Dermis microvascular lymphatic vessel endothelial cell (primary cell): ENCODE measurements around the gene KRT78. TPM values are rescaled to one million over a fixed set of nuclear protein-coding genes. Genes with fewer than 3 reads are reported as not detected.
"Not testable (repeated sequence)": the region's sequence is repeated elsewhere in the genome, so short reads cannot be mapped to it uniquely, and the experiment has no call there.

ENCODE experiments used
- DNase-seq, 2 donors: peaks; one replicate each; pipeline versions ENCODE4 v3.0.0 to v3.0.0-alpha.2; 2010; ENCODE audit warnings: low read depth in 2 of 2
- total RNA-seq: library from RNA; depleted of rRNA; stranded (reverse); fragments of >200 nt; gene quantifications from 2 replicates; pipeline ENCODE4 v1.2.1, GENCODE V29; 2014

KRT78 gene, protein sequence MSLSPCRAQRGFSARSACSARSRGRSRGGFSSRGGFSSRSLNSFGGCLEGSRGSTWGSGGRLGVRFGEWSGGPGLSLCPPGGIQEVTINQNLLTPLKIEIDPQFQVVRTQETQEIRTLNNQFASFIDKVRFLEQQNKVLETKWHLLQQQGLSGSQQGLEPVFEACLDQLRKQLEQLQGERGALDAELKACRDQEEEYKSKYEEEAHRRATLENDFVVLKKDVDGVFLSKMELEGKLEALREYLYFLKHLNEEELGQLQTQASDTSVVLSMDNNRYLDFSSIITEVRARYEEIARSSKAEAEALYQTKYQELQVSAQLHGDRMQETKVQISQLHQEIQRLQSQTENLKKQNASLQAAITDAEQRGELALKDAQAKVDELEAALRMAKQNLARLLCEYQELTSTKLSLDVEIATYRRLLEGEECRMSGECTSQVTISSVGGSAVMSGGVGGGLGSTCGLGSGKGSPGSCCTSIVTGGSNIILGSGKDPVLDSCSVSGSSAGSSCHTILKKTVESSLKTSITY
- not detected in 2 replicates for total RNA-seq

DNA sequence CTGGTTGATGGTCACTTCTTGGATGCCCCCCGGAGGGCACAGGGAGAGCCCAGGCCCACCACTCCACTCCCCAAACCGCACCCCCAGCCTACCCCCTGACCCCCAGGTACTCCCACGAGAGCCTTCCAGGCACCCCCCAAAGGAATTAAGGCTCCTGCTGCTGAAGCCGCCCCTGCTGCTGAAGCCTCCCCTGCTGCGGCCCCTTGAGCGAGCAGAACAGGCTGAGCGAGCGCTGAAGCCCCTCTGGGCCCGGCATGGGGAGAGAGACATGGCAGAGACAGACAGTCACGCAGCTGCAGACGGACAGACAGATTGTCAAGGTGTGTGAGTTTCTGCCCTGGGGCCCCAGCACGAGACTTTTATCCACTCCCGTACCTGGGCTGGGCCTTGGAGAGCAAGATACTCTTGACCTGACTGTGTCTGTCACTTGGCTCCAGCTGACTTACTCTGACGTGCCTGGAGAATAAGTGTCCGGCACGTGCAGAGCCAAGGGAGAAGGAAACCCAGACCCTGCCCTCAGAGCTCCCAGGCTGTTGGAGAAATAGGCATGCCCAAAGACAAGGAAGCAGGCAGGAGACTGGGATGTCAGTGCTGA is at the start of gene KRT78:
KRT78 (minus strand) TSS at position 334 of the 595 bp plus-strand sequence; CDS start at position 270, 64 bp downstream.
- no peak for DNase-seq

- no peak for DNase-seq
Measured at GRCh38 chr12:52896190-52897100, 47.7 kb upstream of the KRT78 start.

- no peak for DNase-seq
Measured at GRCh38 chr12:52895726-52896189, 47.0 kb upstream of the KRT78 start.

DNA sequence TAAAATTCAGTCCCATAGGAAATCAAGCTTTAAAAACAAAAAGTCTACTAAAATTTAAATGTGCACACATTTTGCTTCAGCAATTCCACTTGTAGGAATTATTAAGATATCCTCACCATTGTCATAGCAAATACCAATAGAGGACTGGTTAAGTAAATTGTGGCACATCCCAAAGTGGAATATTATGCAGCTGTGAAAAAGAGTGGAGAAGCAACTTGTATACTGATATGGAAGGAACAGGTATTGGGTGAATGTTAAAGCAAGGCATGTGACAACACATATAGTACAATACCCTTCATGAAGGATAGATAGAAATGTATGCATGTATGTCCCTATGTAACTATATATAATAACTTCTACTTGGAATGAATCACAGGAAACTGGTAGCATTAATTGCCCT is 44.2 kb upstream of the KRT78 start:
- DNase-seq = no peak

DNA sequence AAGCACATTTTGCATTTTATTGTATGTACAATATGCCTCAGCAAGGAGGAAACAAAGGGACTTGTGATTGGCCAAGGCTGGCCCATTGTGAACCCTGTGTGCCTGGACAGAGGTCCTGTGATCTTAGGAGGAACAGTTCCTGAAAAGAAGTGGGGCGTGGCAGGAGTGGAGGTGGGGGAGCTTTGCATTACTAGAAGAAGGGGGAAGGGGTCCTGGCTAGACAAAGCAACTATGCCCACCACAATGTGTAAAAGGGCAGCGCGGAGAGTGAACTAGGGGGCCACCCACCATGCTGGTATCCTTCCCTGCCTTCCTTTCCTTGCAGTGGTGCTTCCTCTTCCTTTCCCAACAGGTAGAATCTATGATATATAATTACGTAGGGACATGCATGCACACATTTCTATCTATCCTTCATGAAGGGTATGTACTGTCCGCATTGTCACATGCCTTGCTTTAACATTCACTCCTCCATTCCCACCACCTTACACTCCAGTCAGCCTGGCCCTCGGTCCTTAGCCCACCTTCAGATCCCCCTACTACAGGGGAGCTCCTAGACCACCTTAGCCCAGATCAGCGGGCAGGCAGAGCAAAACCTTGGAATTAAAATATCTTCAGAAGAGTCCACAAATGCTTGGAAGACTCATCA is 43.5 kb upstream of the KRT78 start:
- DNase-seq = no peak

DNA sequence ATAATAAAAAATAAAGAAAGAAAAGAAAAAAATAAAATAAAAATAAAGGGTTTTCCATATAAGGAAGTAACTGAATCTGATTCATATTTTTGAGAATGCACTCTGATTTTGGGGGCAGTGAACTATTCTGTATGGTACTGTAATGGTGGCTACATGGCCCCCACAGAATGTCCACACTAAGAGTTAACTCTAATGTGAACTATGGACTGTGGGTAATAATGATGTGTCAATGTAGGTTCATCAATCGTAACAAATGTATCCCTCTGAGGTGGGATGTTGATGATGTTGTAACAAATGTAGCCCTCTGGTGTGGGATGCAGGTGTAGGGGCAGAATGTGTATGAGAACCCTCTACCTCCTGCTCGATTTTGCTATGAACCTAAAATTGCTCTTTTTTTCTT is 42.2 kb upstream of the KRT78 start:
- no peak for DNase-seq

- DNase-seq = no peak
Measured at GRCh38 chr12:52890417-52890816, 41.6 kb upstream of the KRT78 start.

DNA sequence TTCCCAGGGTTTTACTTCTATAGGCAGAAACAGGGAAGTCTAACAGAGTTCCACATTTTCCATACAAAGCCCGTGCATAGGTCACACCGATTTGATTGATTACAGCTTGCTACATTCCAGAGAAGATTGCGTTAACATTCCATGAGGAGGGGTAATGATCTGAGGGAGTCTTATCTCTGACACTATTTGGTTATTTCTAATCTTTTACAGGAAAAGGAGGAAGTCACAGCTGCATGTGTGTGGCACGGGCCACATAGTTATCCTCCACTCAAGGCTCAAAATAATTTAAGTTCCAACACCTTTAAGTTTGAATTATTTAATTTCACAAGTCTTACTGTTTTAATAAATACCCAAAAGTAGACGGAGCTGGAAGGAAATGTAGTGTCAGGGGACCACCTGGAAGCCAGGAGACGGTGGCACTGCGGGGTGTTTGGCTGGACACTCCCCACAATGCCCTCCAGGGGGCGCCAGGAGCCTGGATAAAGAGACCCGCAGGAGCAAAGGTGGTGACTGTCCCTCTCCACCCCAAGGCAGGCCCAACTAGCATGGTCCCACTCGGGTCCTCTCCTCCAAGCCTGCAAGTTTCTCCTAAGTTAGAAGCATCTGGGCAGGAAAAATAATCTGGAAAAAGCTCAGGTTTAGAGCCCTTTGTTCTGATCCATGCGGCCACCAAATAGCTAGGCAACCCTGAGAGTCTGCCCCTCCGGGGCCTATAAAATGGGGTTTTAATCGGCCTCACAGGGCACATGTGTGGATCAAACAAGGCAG is 35.9 kb upstream of the KRT78 start:
- DNase-seq = peak; percentile 25 to 56

- not testable (repeated sequence) for DNase-seq
Measured at GRCh38 chr12:52880499-52880898, 31.7 kb upstream of the KRT78 start.

GRCh38 chr12:52879394-52880351 is 30.9 kb upstream of the KRT78 start:
- peak; percentile 71 to 90 for DNase-seq

GRCh38 chr12:52878507-52879393 is 30.0 kb upstream of the KRT78 start:
- DNase-seq = no peak

- no peak for DNase-seq
Measured at GRCh38 chr12:52877242-52877641, 28.4 kb upstream of the KRT78 start.

- no peak for DNase-seq
Measured at GRCh38 chr12:52876372-52876771, 27.6 kb upstream of the KRT78 start.

GRCh38 chr12:52874573-52875435 is 26.0 kb upstream of the KRT78 start:
- peak in 1 of 2 donors; percentile 40 for DNase-seq

GRCh38 chr12:52873832-52874572 is 25.2 kb upstream of the KRT78 start:
- peak; percentile 37 to 96 for DNase-seq

DNA sequence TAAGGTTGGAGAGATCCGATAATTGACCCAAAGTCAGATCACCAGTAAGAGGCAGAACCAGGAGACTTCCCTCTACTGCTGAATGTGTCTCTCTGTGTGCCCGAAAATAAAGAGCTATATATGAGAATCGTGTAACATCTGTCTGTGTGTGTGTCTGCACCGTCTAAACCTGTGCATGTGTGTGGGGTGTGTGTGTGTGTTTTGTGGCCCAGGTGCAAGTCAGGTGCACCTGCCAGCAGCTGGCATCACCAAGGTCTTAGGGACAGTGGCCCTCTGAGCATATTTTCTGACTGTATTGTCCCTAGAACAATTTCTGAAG is 24.7 kb upstream of the KRT78 start:
- DNase-seq = no peak
